Stimulated activated CD4-positive, alpha-beta T cell treated with anti-CD3 and anti-CD28 coated beads, Interleukin-4, amount 100 ng/mL, for 1 hour (primary cell): Measurements from ENCODE around the gene KRT31.
"Not testable (repeated sequence)": the region's sequence is repeated elsewhere in the genome, so short reads cannot be mapped to it uniquely, and the experiment has no call there.

ENCODE experiments used
- DNase-seq: peaks from one replicate; pipeline ENCODE4 v3.0.0-alpha.2; 2020

Gene KRT31

GRCh38 chr17:41383690-41384089, 13.7 kb downstream of the KRT31 start:
- DNase-seq = no peak

GRCh38 chr17:41382394-41382793, 15.0 kb downstream of the KRT31 start:
- DNase-seq = no peak

GRCh38 chr17:41381943-41382342, 15.5 kb downstream of the KRT31 start, which contains the start of gene KRT34:
TSS of gene KRT34 (minus strand) at chr17:41382306. CDS start at chr17:41382246, 60 bp downstream.
- not testable (repeated sequence) for DNase-seq

GRCh38 chr17:41380091-41380490, 17.3 kb downstream of the KRT31 start:
- not testable (repeated sequence) for DNase-seq

GRCh38 chr17:41377546-41377945, 19.9 kb downstream of the KRT31 start:
- no peak for DNase-seq

- DNase-seq = no peak
These were observed 27.7 kb downstream of the KRT31 start, which contains the start of gene KRT33B for GRCh38 chr17:41369713-41370112. TSS of gene KRT33B (minus strand) at chr17:41369813. CDS start at chr17:41369750, 63 bp downstream.

- DNase-seq = no peak
These were observed 28.4 kb downstream of the KRT31 start for GRCh38 chr17:41369023-41369422.

GRCh38 chr17:41367426-41368075, 29.9 kb downstream of the KRT31 start:
- DNase-seq = no peak

- no peak for DNase-seq
These were observed 31.3 kb downstream of the KRT31 start for GRCh38 chr17:41366070-41366469.

GRCh38 chr17:41363881-41364280, 33.5 kb downstream of the KRT31 start:
- no peak for DNase-seq

GRCh38 chr17:41360296-41360995, 37.0 kb downstream of the KRT31 start:
- DNase-seq = no peak

- DNase-seq = no peak
These were observed 42.9 kb downstream of the KRT31 start for GRCh38 chr17:41354536-41354935.

- no peak for DNase-seq
These were observed 44.6 kb downstream of the KRT31 start for GRCh38 chr17:41352597-41353366.

- DNase-seq = no peak
These were observed 46.2 kb downstream of the KRT31 start for GRCh38 chr17:41351177-41351576.

- DNase-seq = not testable (repeated sequence)
These were observed 47.0 kb downstream of the KRT31 start, which contains the start of gene KRT33A for GRCh38 chr17:41350381-41350878. TSS of gene KRT33A (minus strand) at chr17:41350828. CDS start at chr17:41350767, 61 bp downstream.

GRCh38 chr17:41347869-41348760, 49.3 kb downstream of the KRT31 start:
- DNase-seq = no peak

- not testable (repeated sequence) for DNase-seq
These were observed 51.0 kb downstream of the KRT31 start for GRCh38 chr17:41346421-41346820.

- DNase-seq = no peak
These were observed 51.4 kb downstream of the KRT31 start for GRCh38 chr17:41345992-41346391.
